ENCODE measurements around the gene RXYLT1.

RXYLT1 gene

DNA sequence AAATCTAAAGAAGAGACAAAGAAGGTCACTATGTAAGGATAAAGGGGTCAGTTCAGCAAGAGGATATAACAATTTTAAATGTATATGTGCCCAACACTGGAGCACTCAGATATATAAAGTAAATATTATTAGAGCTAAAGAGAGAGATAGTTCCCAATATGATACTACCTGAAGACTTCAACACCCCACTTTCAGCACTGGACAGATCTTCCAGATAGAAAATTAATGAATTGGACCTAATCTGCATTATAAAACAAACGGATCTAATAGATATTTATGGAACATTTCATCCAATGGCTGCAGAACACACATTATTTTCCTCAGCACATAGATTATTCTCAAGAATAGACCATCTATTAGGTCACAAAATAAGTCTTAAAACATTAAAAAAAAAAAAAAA is 40.7 kb downstream of the RXYLT1 start:
- no peaks in the 10 kb centered on the region for H3K27me3 ChIP-seq (ENCODE audit: insufficient read depth, low read length)
- no peak overlapping the region for H3K4me3 ChIP-seq (ENCODE audit: low read depth, low read length)
- 0 out of 2 replicates have a peak, but pooled peaks cover 4% of the 10 kb centered on the region for H3K36me3 ChIP-seq (ENCODE audit: insufficient read depth, low read length)
- H3K79me2 ChIP-seq (ENCODE audit: control insufficient read depth, insufficient read depth, low read length, unreplicated experiment): no peaks in the 10 kb centered on the region
- H3K4me1 ChIP-seq (ENCODE audit: control insufficient read depth, insufficient read depth, low read length, unreplicated experiment): peaks cover 10% of the 10 kb centered on the region
- H3K27ac ChIP-seq (ENCODE audit: low read depth, low read length): no peak overlapping the region
- no peak overlapping the region for H2AFZ ChIP-seq (ENCODE audit: low read length, unreplicated experiment)

DNA sequence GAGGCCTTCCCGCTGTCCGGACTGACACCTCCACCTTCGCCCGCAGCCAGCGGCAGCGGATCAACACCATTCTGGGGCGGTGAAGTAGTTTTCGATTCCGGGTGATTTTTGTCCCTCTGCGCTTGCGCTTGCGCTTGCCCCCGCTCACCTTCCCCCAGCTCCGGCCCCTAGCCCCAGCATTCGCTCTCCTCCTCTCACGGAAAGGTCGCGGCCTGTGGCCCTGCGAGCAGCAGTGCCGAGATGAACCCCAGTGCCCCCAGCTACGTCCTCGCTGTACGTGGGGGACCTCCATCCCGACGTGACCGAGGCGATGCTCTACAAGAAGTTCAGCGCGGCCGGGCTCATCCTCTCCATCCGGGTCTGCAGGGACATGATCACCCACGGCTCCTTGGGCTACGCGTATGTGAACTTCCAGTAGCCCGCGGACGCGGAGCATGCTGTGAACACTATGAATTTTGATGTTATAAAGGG is 42.1 kb downstream of the RXYLT1 start:
- 0 out of 2 replicates have a peak, but pooled peaks cover 4% of the 10 kb centered on the region for H3K36me3 ChIP-seq (ENCODE audit: insufficient read depth, low read length)
- H3K27ac ChIP-seq (ENCODE audit: low read depth, low read length): peak overlapping the region; percentile 18
- H2AFZ ChIP-seq (ENCODE audit: low read length, unreplicated experiment): peak overlapping the region; percentile 100
- no peaks in the 10 kb centered on the region for H3K27me3 ChIP-seq (ENCODE audit: insufficient read depth, low read length)
- no peaks in the 10 kb centered on the region for H3K79me2 ChIP-seq (ENCODE audit: control insufficient read depth, insufficient read depth, low read length, unreplicated experiment)
- H3K4me3 ChIP-seq (ENCODE audit: low read depth, low read length): peak overlapping the region; percentile 81
- peaks cover 10% of the 10 kb centered on the region for H3K4me1 ChIP-seq (ENCODE audit: control insufficient read depth, insufficient read depth, low read length, unreplicated experiment)

DNA sequence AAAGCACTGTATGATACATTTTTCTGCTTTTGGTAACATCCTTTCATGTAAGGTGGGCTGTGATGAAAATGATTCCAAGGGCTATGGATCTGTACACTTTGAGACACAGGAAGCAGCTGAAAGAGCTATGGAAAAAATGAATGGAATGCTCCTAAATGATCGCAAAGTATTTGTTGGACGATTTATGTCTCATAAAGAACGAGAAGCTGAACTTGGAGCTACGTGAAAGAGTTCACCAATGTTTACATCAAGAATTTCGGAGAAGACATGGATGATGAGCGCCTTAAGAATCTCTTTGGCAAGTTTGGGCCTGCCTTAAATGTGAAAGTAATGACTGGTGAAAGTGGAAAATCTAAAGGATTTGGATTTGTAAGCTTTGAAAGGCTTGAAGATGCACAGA is 42.6 kb downstream of the RXYLT1 start:
- 0 out of 2 replicates have a peak, but pooled peaks cover 4% of the 10 kb centered on the region for H3K36me3 ChIP-seq (ENCODE audit: insufficient read depth, low read length)
- H3K4me3 ChIP-seq (ENCODE audit: low read depth, low read length): peak overlapping the region; percentile 81
- no peaks in the 10 kb centered on the region for H3K27me3 ChIP-seq (ENCODE audit: insufficient read depth, low read length)
- H2AFZ ChIP-seq (ENCODE audit: low read length, unreplicated experiment): peak overlapping the region; percentile 100
- peaks cover 10% of the 10 kb centered on the region for H3K4me1 ChIP-seq (ENCODE audit: control insufficient read depth, insufficient read depth, low read length, unreplicated experiment)
- peak overlapping the region; percentile 18 for H3K27ac ChIP-seq (ENCODE audit: low read depth, low read length)
- no peaks in the 10 kb centered on the region for H3K79me2 ChIP-seq (ENCODE audit: control insufficient read depth, insufficient read depth, low read length, unreplicated experiment)

DNA sequence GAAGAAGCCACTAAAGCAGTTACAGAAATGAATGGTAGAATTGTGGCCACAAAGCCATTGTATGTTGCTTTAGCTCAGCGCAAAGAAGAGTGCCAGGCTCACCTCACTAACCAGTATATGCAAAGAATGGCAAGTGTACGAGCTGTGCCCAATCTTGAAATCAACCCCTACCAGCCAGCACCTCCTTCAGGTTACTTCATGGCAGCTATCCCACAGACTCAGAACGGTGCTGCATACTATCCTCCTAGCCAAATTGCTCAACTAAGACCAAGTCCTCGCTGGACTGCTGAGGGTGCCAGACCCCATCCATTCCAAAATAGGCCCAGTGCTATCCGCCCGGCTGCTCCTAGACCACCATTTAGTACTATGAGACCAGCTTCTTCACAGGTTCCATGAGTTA is 43.3 kb downstream of the RXYLT1 start:
- no peaks in the 10 kb centered on the region for H3K79me2 ChIP-seq (ENCODE audit: control insufficient read depth, insufficient read depth, low read length, unreplicated experiment)
- H3K4me1 ChIP-seq (ENCODE audit: control insufficient read depth, insufficient read depth, low read length, unreplicated experiment): peaks cover 10% of the 10 kb centered on the region
- H3K4me3 ChIP-seq (ENCODE audit: low read depth, low read length): no peak overlapping the region; the same call in 1 of the 2 replicates
- no peak overlapping the region for H2AFZ ChIP-seq (ENCODE audit: low read length, unreplicated experiment)
- 0 out of 2 replicates have a peak, but pooled peaks cover 4% of the 10 kb centered on the region for H3K36me3 ChIP-seq (ENCODE audit: insufficient read depth, low read length)
- H3K27me3 ChIP-seq (ENCODE audit: insufficient read depth, low read length): no peaks in the 10 kb centered on the region
- H3K27ac ChIP-seq (ENCODE audit: low read depth, low read length): no peak overlapping the region

DNA sequence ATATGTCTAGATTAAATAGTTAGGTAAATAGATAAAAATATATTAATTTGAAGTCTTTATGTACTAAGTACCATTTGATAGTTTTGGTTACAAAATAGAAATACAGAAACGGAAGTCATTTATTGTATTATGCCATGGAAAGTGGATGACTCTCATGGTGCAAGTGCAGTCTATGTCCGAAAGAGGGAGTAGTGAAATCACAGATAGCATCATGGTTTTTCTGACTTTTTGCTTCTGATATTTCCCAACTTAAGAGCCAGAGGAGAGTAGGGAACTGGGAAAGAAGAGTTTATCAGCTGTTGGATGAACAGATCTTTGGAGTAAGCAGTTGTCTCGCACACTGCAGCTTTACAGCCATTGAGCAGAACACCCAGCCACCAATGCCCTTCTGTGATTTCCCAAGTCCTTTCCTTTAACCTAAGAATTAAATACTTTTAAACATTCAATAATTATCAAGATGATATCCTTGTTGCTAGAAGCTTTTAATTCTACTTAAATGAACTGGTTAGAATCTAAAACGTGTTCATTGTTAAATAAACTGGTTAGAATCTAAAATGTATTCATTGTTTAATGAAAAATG is 46.4 kb downstream of the RXYLT1 start:
- Histone ChIP-seq H2AFZ (ENCODE audit: low read length, unreplicated experiment) (peak overlapping the region; percentile 41), H3K36me3 (ENCODE audit: insufficient read depth, low read length) (no peaks in the 10 kb centered on the region), H3K79me2 (ENCODE audit: control insufficient read depth, insufficient read depth, low read length, unreplicated experiment) (no peaks in the 10 kb centered on the region), H3K27ac (ENCODE audit: low read depth, low read length) (no peak overlapping the region), H3K27me3 (ENCODE audit: insufficient read depth, low read length) (no peaks in the 10 kb centered on the region), H3K4me3 (ENCODE audit: low read depth, low read length) (peak overlapping the region; percentile 33; the same call in 1 of the 2 replicates), H3K4me1 (ENCODE audit: control insufficient read depth, insufficient read depth, low read length, unreplicated experiment) (peaks cover 10% of the 10 kb centered on the region)

DNA sequence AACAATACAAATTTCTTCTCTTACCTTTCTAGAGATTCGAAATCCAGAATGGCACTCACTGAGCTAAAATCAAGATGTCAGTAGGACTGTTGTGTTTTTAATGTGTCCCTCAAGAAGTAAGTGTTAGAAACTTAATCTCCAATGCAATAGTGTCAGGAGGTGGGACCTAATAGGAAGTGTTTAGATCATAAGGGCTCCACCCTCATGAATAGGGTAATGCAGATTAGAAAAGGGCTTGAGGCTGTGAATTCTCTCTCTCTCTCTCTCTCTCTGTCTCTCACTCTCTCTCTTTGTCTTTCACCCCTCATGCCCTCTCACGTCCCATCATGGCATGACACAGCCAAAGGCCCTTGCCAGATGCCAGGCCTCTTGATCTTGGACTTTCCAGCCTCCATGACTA is 49.2 kb downstream of the RXYLT1 start:
- Histone ChIP-seq H3K4me3 (ENCODE audit: low read depth, low read length) (no peak overlapping the region), H2AFZ (ENCODE audit: low read length, unreplicated experiment) (no peak overlapping the region), H3K27ac (ENCODE audit: low read depth, low read length) (no peak overlapping the region), H3K36me3 (ENCODE audit: insufficient read depth, low read length) (no peaks in the 10 kb centered on the region), H3K27me3 (ENCODE audit: insufficient read depth, low read length) (no peaks in the 10 kb centered on the region), H3K4me1 (ENCODE audit: control insufficient read depth, insufficient read depth, low read length, unreplicated experiment) (no peaks in the 10 kb centered on the region), H3K79me2 (ENCODE audit: control insufficient read depth, insufficient read depth, low read length, unreplicated experiment) (no peaks in the 10 kb centered on the region)

DNA sequence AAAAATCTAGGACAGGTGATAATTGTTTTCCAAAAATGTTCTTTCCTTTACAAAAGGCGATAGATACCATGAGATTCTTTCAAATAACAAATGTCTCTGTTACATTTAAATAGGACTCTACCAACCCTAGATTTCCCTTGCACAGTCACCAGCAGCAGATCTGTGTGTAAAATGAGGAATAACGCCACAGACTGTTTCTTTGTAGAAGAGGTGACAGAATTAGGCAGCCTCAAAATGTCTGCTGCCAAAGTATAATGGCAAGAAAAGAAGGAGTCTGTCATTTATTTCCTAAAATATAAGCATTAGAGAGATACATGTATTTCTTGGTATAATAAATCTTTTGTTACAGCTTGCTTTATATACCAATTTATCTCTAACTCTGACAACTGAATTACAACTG is 56.3 kb downstream of the RXYLT1 start:
- no peaks in the 10 kb centered on the region for H3K36me3 ChIP-seq (ENCODE audit: insufficient read depth, low read length)
- no peaks in the 10 kb centered on the region for H3K27me3 ChIP-seq (ENCODE audit: insufficient read depth, low read length)
- H2AFZ ChIP-seq (ENCODE audit: low read length, unreplicated experiment): no peak overlapping the region
- no peaks in the 10 kb centered on the region for H3K79me2 ChIP-seq (ENCODE audit: control insufficient read depth, insufficient read depth, low read length, unreplicated experiment)
- H3K4me1 ChIP-seq (ENCODE audit: control insufficient read depth, insufficient read depth, low read length, unreplicated experiment): no peaks in the 10 kb centered on the region
- no peak overlapping the region for H3K27ac ChIP-seq (ENCODE audit: low read depth, low read length)
- H3K4me3 ChIP-seq (ENCODE audit: low read depth, low read length): no peak overlapping the region

DNA sequence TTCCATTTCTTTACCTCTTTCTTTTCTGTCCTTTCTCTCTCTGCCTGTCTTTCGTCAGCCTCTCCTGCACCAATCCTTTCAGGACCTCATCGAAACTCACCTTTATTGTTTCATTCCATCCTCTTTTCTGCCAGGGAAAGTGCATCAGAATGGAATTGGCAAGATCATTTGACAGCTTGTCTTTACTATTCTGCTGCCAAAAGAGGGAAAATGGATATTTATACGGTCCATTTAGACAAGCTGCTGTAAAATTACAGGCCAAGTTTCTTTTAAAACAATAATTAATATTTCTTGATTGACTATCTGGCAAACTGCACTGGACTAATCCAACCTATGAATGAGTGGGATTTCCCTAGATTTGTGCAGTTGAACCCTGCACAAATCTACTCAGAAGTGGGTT is 57.2 kb downstream of the RXYLT1 start:
- Histone ChIP-seq H3K79me2 (ENCODE audit: control insufficient read depth, insufficient read depth, low read length, unreplicated experiment) (no peaks in the 10 kb centered on the region), H3K36me3 (ENCODE audit: insufficient read depth, low read length) (no peaks in the 10 kb centered on the region), H3K27me3 (ENCODE audit: insufficient read depth, low read length) (no peaks in the 10 kb centered on the region), H3K4me3 (ENCODE audit: low read depth, low read length) (no peak overlapping the region), H3K27ac (ENCODE audit: low read depth, low read length) (no peak overlapping the region), H3K4me1 (ENCODE audit: control insufficient read depth, insufficient read depth, low read length, unreplicated experiment) (no peaks in the 10 kb centered on the region), H2AFZ (ENCODE audit: low read length, unreplicated experiment) (no peak overlapping the region)

DNA sequence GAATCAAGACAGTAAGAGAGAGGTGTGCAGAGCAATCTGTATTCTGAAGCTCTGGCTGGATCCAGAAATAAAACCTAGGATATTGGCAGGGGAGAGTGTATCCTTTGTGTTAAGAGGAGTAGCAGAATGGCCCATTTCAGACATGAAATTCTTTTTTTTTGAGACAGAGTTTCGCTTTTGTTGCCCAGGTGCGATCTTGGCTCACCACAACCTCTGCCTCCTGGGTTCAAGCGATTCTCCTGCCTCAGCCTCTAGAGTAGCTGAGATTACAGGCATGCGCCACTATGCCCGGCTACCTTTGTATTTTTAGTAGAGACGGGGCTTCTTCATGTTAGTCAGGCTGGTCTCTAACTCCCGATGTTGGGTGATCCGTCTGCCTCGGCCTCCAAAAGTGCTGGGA is 58.7 kb downstream of the RXYLT1 start:
- Histone ChIP-seq H3K4me1 (ENCODE audit: control insufficient read depth, insufficient read depth, low read length, unreplicated experiment) (no peaks in the 10 kb centered on the region), H3K79me2 (ENCODE audit: control insufficient read depth, insufficient read depth, low read length, unreplicated experiment) (no peaks in the 10 kb centered on the region), H3K27ac (ENCODE audit: low read depth, low read length) (no peak overlapping the region), H3K36me3 (ENCODE audit: insufficient read depth, low read length) (no peaks in the 10 kb centered on the region), H3K27me3 (ENCODE audit: insufficient read depth, low read length) (no peaks in the 10 kb centered on the region), H2AFZ (ENCODE audit: low read length, unreplicated experiment) (no peak overlapping the region), H3K4me3 (ENCODE audit: low read depth, low read length) (no peak overlapping the region)

DNA sequence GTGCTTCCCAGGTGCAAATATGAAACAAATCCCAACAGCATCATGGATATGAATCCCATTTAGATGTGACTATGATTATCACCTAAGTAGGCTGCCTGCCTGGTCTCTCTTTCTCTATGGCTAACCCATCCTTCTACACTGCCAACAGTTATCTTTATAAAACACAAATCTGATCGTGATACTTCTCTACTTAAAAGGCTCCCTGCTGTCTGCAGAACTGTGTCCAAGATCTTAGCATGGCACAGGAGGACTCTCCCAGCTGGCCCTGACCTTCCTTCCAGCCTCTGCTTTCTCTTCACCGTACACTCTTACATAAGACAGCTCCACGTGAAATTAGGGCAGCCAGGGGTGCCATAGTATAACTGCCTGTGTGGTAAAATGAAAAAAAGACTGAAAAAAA is 61.3 kb downstream of the RXYLT1 start:
- no peak overlapping the region for H3K4me3 ChIP-seq (ENCODE audit: low read depth, low read length)
- H3K4me1 ChIP-seq (ENCODE audit: control insufficient read depth, insufficient read depth, low read length, unreplicated experiment): no peaks in the 10 kb centered on the region
- no peaks in the 10 kb centered on the region for H3K27me3 ChIP-seq (ENCODE audit: insufficient read depth, low read length)
- H2AFZ ChIP-seq (ENCODE audit: low read length, unreplicated experiment): peak overlapping the region; percentile 24
- peaks cover 17% of the 10 kb centered on the region for H3K79me2 ChIP-seq (ENCODE audit: control insufficient read depth, insufficient read depth, low read length, unreplicated experiment)
- no peak overlapping the region for H3K27ac ChIP-seq (ENCODE audit: low read depth, low read length)
- H3K36me3 ChIP-seq (ENCODE audit: insufficient read depth, low read length): no peaks in the 10 kb centered on the region

DNA sequence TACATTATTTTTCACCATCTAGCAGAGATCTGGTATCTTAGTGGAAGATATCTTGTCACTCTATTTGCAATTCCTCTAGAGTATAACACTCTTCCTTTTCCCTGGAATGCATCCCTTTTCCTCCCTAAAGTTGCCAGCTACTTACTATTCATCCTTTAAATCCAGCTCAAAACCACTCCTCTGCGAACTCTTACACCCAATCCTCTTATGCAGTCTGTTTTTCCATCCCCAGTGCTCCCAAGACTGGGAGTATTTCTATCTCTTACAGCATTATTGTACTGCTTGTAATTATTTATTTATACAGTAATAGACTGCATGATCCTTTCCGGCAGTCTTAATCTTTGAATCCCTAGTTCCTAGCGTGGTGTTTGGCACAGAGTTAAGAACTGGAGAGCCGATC is 61.9 kb downstream of the RXYLT1 start:
- Histone ChIP-seq H2AFZ (ENCODE audit: low read length, unreplicated experiment) (peak overlapping the region; percentile 52), H3K27me3 (ENCODE audit: insufficient read depth, low read length) (no peaks in the 10 kb centered on the region), H3K4me1 (ENCODE audit: control insufficient read depth, insufficient read depth, low read length, unreplicated experiment) (peaks cover 3% of the 10 kb centered on the region), H3K4me3 (ENCODE audit: low read depth, low read length) (no peak overlapping the region), H3K79me2 (ENCODE audit: control insufficient read depth, insufficient read depth, low read length, unreplicated experiment) (peaks cover 22% of the 10 kb centered on the region), H3K27ac (ENCODE audit: low read depth, low read length) (no peak overlapping the region), H3K36me3 (ENCODE audit: insufficient read depth, low read length) (no peaks in the 10 kb centered on the region)
